Uterus (tissue), 4 donors: ENCODE results near the gene HOXA9. TPM values are rescaled to one million over a fixed set of nuclear protein-coding genes. Genes with fewer than 3 reads are reported as not detected.
A peak's percentile ranks its signal among the peaks of the same experiment; 100 is the strongest.

Experiments used
- DNase-seq, 2 donors: peaks; one replicate each; pipeline ENCODE4 v3.0.0-alpha.2; 2019 to 2020
- H3K27ac ChIP-seq, 2 donors: fragments of 200-600 bp; sonication (generic); 1 replicate in 1 of 2; 2 replicates in 1 of 2; pipeline ENCODE4 v1.5.1; 2016 to 2018
- H3K27me3 ChIP-seq, 2 donors: fragments of 200-600 bp; sonication (generic); one replicate each; pipeline ENCODE4 v1.5.1; 2018 to 2019; ENCODE audit warnings: control low read depth in 1 of 2
- H3K36me3 ChIP-seq, 2 donors: fragments of 200-600 bp; sonication (generic); one replicate each; pipeline ENCODE4 v1.5.1; 2019; ENCODE audit warnings: control low read depth in 1 of 2
- H3K4me1 ChIP-seq, 2 donors: fragments of 200-600 bp; sonication (generic); one replicate each; pipeline ENCODE4 v1.5.1; 2018 to 2019; ENCODE audit warnings: control low read depth in 1 of 2
- H3K4me3 ChIP-seq, 2 donors: fragments of 200-600 bp; sonication (generic); 1 replicate in 1 of 2; 2 replicates in 1 of 2; pipeline ENCODE4 v1.5.1; 2018 to 2019; ENCODE audit warnings: mild to moderate bottlenecking in 1 of 2
- H3K9me3 ChIP-seq, 2 donors: fragments of 200-600 bp; sonication (generic); one replicate each; pipeline ENCODE4 v1.5.1; 2019; ENCODE audit warnings: control low read depth in 1 of 2
- POLR2A ChIP-seq, 2 donors: fragments of 450-650 bp; IDR thresholded peaks; one replicate each; pipeline ENCODE4 v1.6.1; 2016; ENCODE audit warnings: antibody characterized with exemption in 2 of 2, mild to moderate bottlenecking in 1 of 2, moderate library complexity in 1 of 2
- intact Hi-C: fragments of 100-400 bp; cut with DNase I; formaldehyde crosslinking; loops from one replicate; pipeline ENCODE4 v1.15.1; 2023; ENCODE audit warnings: low total_unique reads
- total RNA-seq, 4 donors: library from RNA; depleted of rRNA in 3 of 4; stranded (reverse); fragments of >200 nt in 3 of 4; gene quantifications; one replicate each; pipeline versions ENCODE4 v1.1.0 to v1.2.4, GENCODE V29; 2014 to 2023
- TF ChIP-seq, protein P1 (sequence below), 4 experiments: fragments of 200-600 bp in 2 of 4; fragments of 450-650 bp in 2 of 4; sonication (generic) in 2 of 4; IDR thresholded peaks; one replicate each; pipeline ENCODE4 v1.5.1; 2016 to 2019; ENCODE audit warnings: antibody characterized with exemption in 4 of 4, mild to moderate bottlenecking in 2 of 4, moderate library complexity in 1 of 4
- donor health status: DM: yes; HTN: yes; CAD: no.

The HOXA9 gene
- total RNA-seq, 4 donors from 2014 or later: 2.3 to 26.4 (median 22.4) TPM

DNA sequence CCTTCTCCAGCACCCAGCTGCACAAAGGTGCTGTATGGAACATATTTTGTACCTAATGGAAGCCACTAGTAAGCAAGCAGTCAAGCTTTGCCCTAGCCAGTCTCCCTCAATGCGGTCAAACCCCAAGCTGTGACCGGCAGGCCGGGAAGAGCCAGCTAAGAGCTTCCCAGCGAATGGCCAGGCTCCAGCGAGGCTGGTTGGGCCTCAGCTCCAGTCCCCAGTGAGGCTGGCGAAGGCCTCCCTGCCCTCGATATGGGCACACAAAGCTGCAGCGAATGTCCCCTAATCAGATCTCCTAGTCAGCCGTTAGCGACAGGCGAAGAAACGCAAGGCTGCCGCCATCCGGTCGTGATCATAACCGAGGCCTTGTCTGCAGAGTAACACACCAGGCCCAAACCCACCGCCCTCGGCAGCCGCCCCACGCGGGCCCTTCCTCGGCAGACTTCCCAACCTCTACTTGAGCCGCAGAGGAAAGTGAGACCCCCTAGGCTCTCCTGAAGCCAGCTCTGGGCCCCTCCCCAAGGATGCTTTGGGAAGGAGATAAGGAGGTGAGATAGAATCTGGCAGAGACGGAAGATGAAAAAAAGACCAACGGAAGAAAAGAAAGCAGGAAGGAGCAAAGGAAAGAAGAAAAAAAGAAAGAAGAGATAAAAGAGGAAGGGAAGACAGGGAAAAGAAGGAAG lies 3.1 kb upstream of the HOXA9 start:
- peak; percentile 71 to 78 for DNase-seq
- Histone ChIP-seq H3K4me3 (peak overlapping the region; percentile 58 to 66), H3K27me3 (no peaks in the 10 kb centered on the region), H3K9me3 (no peaks in the 10 kb centered on the region), H3K4me1 (no peaks in the 10 kb centered on the region), H3K36me3 (no peaks in the 10 kb centered on the region), H3K27ac (peak overlapping the region; percentile 94 to 96)
- TF ChIP-seq, protein P1, sequence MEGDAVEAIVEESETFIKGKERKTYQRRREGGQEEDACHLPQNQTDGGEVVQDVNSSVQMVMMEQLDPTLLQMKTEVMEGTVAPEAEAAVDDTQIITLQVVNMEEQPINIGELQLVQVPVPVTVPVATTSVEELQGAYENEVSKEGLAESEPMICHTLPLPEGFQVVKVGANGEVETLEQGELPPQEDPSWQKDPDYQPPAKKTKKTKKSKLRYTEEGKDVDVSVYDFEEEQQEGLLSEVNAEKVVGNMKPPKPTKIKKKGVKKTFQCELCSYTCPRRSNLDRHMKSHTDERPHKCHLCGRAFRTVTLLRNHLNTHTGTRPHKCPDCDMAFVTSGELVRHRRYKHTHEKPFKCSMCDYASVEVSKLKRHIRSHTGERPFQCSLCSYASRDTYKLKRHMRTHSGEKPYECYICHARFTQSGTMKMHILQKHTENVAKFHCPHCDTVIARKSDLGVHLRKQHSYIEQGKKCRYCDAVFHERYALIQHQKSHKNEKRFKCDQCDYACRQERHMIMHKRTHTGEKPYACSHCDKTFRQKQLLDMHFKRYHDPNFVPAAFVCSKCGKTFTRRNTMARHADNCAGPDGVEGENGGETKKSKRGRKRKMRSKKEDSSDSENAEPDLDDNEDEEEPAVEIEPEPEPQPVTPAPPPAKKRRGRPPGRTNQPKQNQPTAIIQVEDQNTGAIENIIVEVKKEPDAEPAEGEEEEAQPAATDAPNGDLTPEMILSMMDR (IDR thresholded peaks at IDR 0.05): no peak
- TF ChIP-seq POLR2A (IDR thresholded peaks at IDR 0.05): no peak
- intact Hi-C loops: loop anchor here (5.0 kb wide), 1 partner anchor 1311 kb away; no protein-coding TSS in a partner anchor

- Histone ChIP-seq H3K9me3 (no peaks in the 10 kb centered on the region), H3K36me3 (no peaks in the 10 kb centered on the region), H3K4me3 (peak overlapping the region; percentile 58 to 66), H3K27ac (peak overlapping the region; percentile 94 to 96), H3K27me3 (no peaks in the 10 kb centered on the region), H3K4me1 (no peaks in the 10 kb centered on the region)
- DNase-seq: peak in 1 of 2 donors; percentile 13
- intact Hi-C loops: loop anchor here (5.0 kb wide), 1 partner anchor 1311 kb away; no protein-coding TSS in a partner anchor
- no peak for TF ChIP-seq POLR2A (IDR thresholded peaks at IDR 0.05)
- TF ChIP-seq, protein P1 (IDR thresholded peaks at IDR 0.05): no peak
Observed at GRCh38 chr7:27167916-27168264, 2.6 kb upstream of the HOXA9 start.

DNA sequence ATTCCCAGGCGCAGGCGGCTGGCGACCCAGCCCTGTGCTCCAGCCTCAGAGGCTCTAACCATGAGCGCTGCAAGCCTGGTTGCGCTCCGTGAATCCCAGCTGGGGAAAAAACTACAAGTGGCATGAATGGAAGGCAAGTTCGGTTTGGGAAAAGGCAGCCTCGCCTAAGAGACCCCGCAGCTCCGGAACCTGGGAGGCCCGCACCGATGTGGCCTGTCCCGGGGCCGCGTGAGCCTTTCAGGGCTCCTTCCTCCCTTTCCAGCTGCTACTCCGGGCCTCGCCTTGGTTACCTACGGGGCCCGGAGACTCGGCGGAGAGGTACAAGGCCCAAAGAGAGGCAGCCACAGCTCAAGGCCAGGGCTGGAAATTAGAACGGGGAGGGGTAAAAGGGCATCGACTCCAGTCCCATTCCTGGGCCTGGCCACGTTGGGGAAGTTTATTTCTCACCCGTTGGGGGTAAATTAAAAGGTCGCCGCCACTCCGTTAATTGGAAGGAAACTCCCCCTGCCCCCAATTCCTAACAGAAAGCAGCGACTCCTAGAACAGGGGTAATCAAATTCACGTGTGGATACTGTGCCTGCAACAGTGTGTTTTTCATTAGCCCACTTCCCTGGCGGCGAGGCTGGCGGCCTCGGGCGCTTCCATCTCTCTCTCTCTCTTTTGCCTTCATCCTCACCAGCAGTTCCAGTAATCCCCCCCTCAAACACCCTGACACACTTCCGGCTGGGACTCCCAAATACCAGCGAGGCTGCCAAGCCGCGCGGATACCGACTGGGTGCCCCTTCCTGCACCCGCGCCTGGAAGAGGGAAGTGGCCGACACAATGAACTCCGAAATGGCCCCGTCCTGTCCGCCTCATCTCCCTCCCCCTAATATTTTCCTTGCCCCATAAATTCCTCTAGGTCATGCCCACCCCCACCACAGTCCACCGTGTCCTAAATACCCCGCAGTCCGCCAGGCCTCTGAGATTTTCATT lies 1.5 kb upstream of the HOXA9 start:
- Histone ChIP-seq H3K27me3 (no peaks in the 10 kb centered on the region), H3K4me3 (peak overlapping the region; percentile 58 to 66), H3K4me1 (no peaks in the 10 kb centered on the region), H3K27ac (peak overlapping the region; percentile 94 to 96), H3K9me3 (no peaks in the 10 kb centered on the region), H3K36me3 (no peaks in the 10 kb centered on the region)
- DNase-seq: peak in 1 of 2 donors; percentile 53
- no peak for TF ChIP-seq POLR2A (IDR thresholded peaks at IDR 0.05)
- TF ChIP-seq, protein P1 (IDR thresholded peaks at IDR 0.05): no peak
- intact Hi-C loops: loop anchor here (5.0 kb wide), 1 partner anchor 1310 kb away; no protein-coding TSS in a partner anchor

GRCh38 chr7:27165996-27166530 lies 726 bp upstream of the HOXA9 start:
- no peaks in the 10 kb centered on the region for H3K27me3 ChIP-seq
- no peaks in the 10 kb centered on the region for H3K9me3 ChIP-seq
- peak overlapping the region; percentile 58 to 66 for H3K4me3 ChIP-seq
- no peak for TF ChIP-seq POLR2A (IDR thresholded peaks at IDR 0.05)
- TF ChIP-seq, protein P1 (IDR thresholded peaks at IDR 0.05): peak in 1 of 4 experiments; percentile 11
- H3K36me3 ChIP-seq: no peaks in the 10 kb centered on the region
- intact Hi-C loops: loop anchor here (5.0 kb wide), 1 partner anchor 1309 kb away; no protein-coding TSS in a partner anchor
- H3K27ac ChIP-seq: peak overlapping the region; percentile 94 to 96
- no peaks in the 10 kb centered on the region for H3K4me1 ChIP-seq
- DNase-seq: peak; percentile 43 to 62
